ENCODE results near the gene TRAIP.
"Not testable (repeated sequence)": the region's sequence is repeated elsewhere in the genome, so short reads cannot be mapped to it uniquely, and the experiment has no call there.

Gene TRAIP

GRCh38 chr3:49856181-49857005, at the start of gene TRAIP:
Gene TRAIP, minus strand, starts transcription at chr3:49856564. Its CDS starts 111 bp downstream, at chr3:49856453.
- DNase-seq, result peak; percentile 97 to 98 (median 97)

DNA sequence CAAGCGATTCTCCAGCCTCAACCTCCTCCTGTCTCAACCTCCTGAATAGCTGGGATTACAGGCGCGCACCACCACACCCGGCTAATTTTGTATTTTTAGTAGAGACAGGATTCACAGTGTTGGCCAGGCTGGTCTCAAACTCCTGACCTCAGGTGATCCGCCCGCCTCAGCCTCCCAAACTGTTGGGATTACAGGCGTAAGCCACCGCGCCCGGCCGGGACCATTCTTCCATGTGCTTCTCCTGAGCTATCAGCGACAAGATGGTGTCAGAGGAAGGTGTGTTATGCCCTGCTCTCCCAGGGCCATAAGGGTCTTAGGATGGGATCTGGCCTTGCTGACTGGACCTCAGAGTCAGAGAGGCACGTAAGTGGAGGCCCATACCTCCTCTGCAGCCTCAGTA, 48.1 kb upstream of the TRAIP start:
- DNase-seq, result not testable (repeated sequence)

DNA sequence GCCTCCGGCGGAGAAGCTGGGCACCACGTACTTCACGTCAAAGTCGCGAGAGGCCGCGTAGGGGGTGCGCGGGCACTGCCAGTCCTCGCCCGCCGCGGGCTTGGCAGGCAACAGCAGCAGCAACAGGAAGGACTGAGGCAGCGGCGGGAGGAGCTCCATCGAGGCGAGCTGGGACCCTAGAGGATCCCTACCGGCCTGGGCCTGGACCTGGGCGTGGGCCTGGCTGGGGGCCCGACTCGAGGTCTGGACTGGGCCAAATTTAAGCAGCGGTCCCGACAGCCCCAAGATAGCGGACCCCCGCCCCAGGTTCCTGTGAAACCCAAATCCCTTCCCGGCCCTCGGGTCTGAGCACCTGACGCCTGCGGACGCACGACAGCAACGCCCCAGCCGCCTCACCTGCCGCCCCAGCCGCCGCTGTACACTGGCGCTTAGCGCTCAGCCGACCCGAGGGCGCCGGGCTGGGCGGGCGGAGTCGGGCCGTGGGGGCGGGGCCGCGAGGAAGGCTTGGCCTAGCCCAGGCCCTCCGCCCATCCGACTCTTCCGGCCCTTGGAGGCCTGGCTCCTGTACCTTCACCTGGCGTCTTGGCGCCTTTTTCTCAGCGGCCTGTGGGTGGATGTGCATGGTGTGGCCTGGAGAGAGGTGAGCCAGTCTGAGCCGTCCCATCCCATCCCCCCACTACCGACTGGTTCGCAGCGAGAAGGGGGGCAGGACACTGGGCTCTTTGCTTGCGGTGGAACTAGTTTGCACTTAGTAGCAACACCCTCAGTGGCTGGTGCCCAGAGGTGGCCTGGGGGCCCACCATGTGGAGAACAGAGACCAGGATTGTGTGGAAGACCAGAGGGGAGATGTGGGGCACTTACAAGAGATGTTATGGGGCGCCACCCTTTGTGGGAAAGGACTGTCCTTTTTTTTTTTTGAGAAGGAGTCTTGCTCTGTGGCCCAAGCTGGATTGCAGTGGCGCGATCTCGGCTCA, 47.4 kb upstream of the TRAIP start, which contains the start of gene MST1R:
TSS of gene MST1R (minus strand) at position 423 of the 974 bp plus-strand sequence. CDS start at position 159, 264 bp downstream.
- peak; percentile 54 to 88 (median 67) for DNase-seq

DNA sequence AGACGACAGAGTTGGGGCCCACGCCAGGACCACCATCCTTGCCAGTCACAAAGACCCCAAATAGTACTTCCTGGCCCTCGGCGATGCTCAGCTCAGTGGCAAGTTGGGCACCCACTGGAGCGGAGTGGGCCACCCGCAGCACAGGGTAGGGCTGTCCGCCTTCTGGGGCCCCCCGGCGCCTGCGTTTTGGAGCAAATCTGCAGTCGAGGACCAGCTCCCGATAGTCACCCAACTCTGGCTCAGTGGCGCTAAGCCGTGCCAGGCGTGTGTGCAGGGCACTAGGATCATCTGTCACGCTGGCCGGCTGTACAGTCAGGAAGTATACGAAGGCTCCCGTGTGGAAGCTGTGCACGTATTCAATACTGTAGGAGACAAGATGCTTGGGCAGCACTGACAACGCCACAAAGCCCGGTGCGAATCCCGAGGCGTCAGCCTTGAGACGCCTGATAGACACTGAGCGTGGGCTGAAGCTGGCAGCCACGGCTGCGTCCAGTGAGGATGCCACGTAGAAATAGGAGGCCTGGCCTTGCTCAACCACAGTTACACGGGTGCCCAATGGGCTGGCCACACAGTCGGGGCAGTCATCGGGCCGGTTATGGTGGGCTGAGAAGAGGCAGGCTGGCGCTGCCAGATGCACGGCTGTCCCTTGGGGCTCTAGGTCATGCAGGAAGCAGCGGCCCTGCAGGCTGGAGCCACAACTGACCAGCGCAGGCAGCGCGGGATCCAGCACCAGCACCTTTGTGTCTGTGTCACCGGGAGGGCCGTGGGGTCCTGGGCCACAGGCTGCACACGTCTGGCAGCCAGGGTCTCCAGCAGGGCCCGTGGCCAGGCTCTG, 46.4 kb upstream of the TRAIP start:
- no peak for DNase-seq

- peak; percentile 25 to 58 (median 47) for DNase-seq
Measured at GRCh38 chr3:49901366-49902339, 45.3 kb upstream of the TRAIP start.

GRCh38 chr3:49900491-49901153, 44.3 kb upstream of the TRAIP start:
- DNase-seq, result no peak

DNA sequence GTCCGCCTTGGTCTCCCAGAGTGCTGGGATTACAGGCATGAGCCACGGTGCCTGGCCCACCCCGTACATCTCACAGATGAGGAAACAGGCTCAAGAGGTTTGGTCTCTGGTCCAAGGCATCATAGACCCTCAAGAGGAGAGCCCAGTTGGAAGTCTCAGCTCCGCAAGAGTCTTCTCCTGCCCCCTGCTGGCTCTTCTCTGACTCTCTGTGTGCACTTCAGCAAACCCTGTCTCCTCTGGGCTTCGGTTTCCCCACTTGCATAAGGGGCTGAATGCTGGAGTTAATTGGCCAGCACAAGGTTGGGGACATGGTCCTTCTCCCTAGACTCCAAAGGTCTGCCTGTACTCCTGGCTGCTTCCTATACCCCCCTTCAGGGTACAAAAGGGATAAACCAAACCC, 43.5 kb upstream of the TRAIP start:
- peak in 1 of 3 donors; percentile 13 for DNase-seq

GRCh38 chr3:49898991-49899390, 42.6 kb upstream of the TRAIP start:
- DNase-seq, result no peak

DNA sequence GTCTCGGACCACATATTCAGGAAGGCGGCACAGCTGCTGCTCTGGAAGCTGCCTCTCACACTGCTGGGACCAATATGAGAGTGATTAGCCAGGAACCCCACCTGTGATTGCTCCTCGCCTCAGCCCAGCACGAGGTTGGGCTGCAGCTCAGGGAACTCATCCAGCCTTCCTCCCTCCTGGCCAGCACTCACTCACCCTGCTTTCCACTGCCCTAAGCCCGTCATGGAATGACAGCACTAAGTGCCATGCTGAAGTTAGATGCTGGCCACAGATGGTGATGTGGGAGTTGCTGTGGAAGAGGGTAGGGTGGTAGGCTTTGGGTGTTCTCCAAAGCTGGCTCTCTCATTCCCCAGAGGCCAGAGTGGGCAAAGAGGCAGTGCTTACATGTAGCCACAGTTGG, 40.0 kb upstream of the TRAIP start:
- DNase-seq, result no peak

DNA sequence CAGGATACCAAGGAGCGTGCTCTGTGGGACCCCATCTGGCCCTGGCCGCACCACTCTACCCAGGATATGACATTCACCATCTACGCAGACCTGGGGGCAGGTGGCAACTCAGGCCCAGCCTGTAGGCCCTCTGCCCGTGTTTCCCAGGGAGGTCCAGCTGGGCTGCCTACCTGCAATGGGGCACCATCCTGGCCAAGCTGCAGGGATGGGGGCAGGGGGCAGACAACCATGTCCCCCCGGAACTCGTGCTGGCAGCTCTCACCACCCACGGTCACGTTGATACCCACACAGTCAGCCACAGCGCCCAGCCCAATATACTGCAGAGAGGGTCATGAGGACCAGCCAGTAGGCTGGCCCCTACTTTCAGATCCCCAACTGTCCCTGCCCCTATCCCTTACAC, 39.4 kb upstream of the TRAIP start:
- DNase-seq, result no peak

DNA sequence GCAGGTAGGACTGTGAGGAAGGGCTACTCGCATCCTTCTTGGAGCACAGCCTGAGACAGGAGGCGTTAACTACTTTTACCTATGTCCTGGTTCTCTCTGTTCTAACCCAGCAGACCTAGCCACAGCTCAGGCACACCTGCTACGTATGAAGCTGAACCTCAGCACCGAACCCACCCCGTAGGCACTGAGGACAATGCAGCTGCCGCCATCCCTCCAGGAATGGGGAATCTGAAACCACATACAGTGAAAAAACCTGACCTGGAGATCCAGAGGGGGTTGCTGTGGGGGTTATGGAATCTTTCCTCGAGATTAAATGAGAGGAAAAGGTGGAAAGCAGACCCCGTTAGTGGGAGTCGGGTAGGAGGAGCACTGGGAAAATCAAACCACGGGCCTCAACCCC, 32.9 kb upstream of the TRAIP start:
- no peak for DNase-seq

GRCh38 chr3:49886922-49887265, 30.5 kb upstream of the TRAIP start:
- DNase-seq, result no peak

DNA sequence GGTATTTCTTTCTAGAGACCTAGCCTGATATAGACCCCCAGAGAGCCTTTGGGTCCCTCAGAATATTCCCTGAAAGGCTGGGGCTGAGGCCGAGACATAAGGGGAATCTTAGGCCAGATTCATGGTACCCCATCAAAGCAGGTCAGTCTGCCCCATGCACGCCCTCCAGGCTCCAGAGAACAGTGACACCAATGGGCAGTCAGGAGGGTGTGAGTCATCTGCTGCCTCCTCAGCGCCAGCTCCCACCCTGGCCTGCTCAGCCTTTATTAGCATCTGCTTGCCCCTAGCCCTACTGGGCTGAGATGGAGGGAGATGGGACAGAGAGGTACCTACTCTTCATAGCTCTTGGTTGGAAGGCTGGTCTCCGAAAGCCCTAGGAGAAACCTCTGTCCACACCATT, 27.6 kb upstream of the TRAIP start:
- DNase-seq, result peak in 2 of 3 donors; percentile 30 to 45

DNA sequence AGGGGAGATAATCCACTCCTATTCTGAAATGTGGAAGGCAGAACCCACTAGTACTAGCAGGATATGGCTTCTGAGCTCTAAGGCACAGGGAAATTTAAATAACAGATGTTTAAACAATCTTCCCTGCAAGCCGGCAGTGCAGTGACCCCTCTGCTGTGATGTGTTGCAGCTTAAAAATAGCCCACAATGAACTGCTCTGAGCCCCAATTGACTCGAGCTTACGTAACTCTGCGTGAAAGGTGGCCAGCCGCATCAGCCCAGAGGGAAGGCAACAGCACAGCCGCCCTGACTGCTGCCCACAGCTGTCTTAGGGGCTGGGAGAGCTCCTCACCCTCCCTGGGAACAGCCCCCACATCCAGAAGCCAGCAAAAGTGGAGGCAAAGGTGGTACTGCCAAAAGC, 25.8 kb upstream of the TRAIP start:
- DNase-seq, result no peak

- DNase-seq, result no peak
Measured at GRCh38 chr3:49880581-49881315, 24.4 kb upstream of the TRAIP start.

DNA sequence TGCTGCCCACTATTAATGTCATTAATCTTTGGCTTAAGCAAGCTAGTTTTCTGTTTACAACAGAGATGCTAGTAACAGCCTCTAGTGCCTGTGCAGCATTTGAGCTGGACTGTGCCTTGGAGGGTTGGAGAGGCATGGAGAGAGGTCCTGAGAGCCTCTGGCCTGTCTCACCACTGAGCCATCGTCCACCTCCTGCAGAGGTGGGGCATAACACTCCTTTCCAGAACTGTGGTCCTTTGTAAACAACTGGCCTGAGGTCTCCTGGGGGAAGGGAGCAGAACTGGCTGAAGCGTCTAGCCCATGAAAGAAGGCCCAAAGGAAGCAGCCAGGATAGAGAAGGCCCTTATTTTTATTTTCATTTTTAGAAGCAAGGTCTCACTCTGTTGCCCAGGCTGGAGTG, 23.4 kb upstream of the TRAIP start:
- DNase-seq, result no peak

- no peak for DNase-seq
Measured at GRCh38 chr3:49878686-49879085, 22.3 kb upstream of the TRAIP start.

DNA sequence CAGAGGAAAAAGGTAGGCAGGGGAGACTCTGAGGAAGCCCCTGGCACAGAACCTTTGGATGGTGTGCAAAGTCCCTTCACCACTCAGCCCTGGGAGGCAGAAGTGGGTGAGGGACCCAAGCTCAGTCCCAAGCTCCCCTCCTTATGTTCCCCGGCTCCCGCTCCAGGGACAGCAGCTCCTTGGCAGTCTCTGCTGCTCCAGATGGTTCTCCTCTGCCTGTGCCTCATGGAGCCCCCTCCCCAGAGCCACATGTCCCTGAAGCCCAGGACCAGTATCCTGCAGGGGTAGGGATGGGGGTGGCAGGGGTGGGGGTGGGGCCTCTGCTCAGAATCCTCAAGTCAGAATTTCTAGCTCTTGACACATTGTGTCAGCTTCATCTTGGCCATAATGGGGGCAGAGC, 21.4 kb upstream of the TRAIP start:
- no peak for DNase-seq

DNA sequence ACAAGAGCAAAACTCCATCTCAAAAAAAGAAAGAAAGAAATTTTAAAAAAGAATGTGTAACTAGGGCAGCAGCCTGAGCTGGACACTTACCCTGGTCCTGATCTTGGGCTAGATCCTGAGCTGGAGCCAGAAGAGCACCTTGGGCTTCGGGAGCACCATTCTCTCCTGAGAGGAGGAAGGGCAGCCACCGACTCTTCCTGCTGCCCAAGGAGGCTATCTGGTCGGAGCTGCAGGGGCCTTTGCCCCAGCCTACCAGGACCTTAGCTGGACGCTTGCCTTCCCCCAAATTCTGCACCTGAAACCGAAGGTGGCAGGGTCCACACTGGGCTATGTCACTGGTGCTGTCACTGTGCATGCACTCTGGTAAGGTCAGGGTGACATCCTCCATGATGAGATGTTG, 20.2 kb upstream of the TRAIP start:
- no peak for DNase-seq

GRCh38 chr3:49873623-49874022, 17.3 kb upstream of the TRAIP start:
- DNase-seq, result no peak

Measured in suppressor macrophage treated with lipopolysaccharide for 1 hour (primary cell).